ENCODE results near the gene RHOT2.

The RHOT2 gene

DNA sequence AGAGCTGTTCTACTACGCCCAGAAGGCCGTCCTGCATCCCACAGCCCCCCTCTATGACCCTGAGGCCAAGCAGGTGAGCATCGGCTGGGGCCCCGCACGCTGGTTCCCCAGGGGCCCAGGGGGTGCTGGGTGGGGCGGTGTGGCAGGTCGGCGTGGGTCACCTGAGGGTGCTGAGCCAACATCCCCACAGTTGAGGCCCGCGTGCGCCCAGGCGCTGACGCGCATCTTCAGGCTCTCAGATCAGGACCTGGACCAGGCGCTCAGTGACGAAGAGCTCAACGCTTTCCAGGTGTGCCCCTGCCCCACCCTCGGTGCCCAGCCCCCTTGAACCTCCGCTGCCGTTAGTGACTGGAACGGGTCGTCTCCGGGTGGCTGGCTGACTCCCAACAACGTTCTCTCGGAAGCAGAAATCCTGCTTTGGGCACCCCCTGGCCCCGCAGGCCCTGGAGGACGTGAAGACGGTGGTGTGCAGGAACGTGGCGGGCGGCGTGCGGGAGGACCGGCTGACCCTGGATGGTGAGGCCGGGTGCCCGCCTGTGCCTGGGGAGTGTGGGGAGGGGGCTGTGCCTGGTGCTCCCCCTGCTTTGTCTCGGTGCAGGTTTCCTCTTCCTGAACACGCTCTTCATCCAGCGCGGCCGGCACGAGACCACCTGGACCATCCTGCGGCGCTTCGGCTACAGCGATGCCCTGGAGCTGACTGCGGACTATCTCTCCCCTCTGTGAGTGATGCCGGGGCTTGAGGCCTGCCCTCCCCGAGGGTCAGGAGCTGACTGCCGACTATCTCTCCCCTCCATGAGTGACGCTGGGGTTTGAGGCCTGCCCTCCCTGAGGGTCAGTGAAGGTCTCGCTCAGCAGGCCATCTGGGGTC lies 2.8 kb downstream of the RHOT2 start:
- no peak for DNase-seq (ENCODE audit: low read depth)

DNA sequence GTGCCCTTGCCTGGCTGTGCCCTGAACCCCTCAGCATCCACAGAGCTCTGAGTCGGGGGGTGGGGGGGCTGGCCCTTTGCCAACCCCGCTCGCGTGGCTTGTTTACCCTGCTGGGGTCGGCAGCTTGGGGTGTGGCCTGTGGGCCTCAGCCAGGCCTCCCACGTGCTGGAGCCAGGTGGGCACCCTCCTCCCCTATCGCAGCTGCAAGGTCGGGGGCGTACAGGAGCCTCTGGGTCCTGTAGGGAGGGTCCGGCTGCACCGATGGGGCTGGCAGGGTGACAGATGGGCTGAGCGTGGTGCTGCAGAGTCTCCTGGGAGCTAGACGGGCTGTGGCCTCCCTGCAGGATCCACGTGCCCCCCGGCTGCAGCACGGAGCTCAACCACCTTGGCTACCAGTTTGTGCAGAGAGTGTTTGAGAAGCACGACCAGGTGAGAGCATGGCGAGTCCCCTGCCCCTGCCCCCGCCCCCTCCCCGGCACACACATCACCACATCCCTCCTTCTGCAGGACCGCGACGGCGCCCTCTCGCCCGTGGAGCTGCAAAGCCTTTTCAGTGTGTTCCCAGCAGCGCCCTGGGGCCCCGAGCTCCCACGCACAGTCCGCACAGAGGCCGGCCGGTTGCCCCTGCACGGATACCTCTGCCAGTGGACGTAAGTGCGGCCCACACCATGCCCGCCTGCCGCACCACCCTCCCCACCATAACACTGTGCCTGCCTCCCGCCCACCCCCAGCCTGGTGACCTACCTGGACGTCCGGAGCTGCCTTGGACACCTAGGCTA lies 3.6 kb downstream of the RHOT2 start:
- no peak for DNase-seq (ENCODE audit: low read depth)

DNA sequence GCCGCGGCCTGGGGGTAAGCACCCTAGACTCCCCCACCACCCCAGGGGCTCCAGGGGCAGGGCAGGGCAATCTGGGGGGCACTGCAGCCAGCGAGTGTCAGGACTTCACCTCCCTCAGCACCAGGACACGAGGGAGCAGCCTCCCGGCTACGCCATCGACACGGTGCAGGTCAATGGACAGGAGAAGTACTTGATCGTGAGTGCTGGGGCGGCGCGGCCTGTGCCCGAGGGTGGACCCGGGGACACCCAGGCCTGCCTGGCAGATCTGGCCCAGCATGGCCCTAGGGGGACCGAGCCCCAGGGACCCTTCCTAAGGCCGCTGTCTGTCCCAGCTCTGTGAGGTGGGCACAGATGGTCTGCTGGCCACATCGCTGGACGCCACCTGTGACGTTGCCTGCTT lies 4.4 kb downstream of the RHOT2 start:
- DNase-seq (ENCODE audit: low read depth) = no peak

DNA sequence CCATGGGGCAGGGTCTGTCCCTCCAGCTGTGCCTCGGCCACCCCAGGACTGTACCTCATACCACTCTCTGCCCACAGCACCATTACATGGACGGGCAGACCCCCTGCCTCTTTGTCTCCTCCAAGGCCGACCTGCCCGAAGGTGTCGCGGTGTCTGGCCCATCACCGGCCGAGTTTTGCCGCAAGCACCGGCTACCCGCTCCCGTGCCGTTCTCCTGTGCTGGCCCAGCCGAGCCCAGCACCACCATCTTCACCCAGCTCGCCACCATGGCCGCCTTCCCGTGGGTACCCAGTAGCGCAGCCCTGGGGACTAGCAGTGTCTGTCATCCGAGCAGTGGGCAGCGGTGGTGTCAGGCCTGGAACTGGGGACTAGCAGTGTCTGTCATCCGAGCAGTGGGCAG lies 4.9 kb downstream of the RHOT2 start:
- no peak for DNase-seq (ENCODE audit: low read depth)

DNA sequence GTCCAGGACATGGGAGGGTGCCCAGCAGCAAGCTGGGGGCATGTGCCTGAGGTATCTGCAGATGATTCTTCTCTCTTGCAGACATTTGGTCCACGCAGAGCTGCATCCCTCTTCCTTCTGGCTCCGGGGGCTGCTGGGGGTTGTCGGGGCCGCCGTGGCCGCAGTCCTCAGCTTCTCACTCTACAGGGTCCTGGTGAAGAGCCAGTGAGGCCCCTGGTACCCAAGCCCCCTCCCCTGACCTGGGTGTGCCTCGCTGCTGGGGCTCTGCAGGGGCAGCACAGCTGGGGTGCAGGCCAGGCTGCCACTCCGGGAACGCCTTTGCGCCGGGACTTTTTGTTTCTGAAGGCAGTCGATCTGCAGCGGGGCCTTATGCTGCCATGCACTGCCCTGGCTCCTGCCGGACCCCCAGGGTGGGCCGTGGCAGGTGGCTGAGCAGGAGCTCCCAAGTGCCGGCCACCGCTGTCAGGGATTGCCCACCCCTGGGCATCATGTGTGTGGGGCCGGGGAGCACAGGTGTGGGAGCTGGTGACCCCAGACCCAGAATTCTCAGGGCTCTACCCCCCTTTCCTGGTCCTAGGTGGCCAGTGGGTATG lies 5.6 kb downstream of the RHOT2 start:
- DNase-seq (ENCODE audit: low read depth) = no peak

DNA sequence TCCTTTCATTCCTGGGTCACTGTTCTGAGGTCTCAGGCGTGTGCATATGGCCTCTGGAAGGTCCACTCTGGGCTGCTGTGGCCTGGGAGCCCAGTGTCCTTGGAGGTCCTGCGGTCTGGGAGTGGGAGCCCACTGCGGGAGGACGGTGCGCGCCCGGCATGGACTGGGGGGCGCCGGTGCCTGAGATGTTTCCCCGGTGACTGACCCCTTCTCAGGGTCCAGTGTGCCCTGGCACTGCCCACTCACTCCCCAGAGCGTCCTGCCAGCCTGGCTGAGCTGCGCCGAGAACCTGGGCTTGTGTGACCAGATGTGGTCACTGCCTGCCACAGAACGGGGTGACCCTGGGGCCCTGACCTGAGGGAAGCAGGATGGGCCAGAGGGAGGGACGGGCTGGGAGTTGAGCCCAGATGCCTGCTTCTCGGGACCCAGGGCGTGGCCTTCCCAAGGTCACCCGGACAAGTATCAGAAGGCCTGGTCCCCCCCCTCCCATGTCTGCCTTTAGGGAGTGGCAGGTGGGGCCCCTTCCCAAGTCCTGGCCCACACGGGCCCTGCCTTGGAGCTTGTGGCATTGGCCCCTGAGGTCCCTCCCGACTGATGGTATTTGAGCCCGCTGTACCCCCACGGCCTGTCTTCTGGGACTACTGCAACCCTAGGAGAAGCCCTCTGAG lies 6.4 kb downstream of the RHOT2 start:
- DNase-seq (ENCODE audit: low read depth) = no peak

DNA sequence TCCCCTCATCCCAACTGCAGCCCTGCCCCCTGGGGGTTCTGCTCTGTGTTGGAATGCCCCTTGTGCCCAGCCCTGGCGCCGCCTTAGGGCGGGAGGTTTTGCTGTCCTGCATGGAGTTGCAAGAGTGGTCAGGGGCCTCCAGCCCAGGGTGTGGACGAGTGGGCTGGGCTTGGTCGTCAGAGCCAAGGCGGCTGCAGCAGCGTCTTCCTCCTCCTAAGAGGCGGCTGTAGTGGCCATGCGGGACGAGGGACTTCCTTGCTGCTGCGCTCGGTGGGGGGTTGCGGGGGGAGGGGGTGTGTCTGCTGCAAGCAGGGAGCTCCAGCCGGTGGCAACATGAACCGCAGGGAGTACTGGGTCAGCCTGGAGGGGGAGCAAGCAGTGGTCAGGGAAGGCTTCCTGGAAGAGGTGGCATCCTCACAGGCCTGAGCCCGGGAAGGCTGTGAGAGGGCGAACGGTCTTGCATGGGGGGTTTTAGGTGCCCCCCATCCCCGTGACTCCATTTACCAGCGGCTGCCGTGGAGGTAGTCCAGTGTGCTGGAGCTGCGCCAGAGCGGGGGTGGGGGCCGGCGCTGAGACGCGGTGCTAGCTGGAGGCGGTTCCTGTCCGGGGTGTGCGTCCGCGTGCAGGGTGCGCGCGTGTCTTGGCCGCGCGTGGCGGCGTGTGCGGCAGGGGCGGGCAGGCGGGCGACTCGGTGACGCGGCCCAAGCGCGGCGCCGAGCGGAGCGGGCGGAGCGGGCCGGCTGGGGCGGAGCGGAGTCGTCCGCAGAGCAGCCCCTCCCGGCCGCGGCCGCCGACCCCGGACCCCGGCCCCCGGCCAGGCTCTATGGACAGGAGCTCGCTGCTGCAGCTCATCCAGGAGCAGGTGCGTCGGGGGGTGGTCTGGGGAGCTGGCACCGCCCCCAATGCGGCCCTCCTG lies 7.3 kb downstream of the RHOT2 start, which contains the start of gene RHBDL1:
RHBDL1 (plus strand) TSS at position 704 of the 916 bp plus-strand sequence; CDS start at position 824, 120 bp downstream.
- no peak for DNase-seq (ENCODE audit: low read depth)

DNA sequence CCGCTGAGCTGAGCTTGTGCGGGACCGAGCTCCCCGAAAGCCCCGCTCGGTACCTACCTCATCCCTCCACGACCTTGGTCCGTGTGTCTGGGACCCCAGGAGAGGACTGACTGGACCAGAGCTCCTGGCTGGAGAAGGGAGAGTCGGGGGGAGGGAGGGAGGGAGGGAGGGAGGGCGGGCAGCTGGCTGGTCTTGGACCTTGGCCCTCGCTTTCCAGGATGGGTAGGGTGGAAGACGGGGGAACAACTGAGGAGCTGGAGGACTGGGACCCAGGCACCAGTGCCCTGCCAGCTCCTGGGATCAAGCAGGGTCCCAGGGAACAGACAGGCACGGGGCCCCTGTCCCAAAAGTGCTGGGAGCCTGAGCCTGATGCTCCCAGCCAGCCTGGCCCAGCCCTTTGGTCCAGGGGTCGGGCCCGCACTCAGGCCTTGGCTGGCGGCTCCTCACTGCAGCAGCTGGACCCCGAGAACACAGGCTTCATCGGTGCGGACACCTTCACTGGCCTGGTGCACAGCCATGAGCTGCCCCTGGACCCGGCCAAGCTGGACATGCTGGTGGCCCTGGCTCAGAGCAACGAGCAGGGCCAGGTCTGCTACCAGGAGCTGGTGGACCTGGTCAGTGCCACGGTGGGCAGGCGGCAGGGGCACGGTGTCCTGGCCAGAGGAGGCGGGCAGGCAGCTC lies 8.1 kb downstream of the RHOT2 start:
- DNase-seq (ENCODE audit: low read depth) = no peak

DNA sequence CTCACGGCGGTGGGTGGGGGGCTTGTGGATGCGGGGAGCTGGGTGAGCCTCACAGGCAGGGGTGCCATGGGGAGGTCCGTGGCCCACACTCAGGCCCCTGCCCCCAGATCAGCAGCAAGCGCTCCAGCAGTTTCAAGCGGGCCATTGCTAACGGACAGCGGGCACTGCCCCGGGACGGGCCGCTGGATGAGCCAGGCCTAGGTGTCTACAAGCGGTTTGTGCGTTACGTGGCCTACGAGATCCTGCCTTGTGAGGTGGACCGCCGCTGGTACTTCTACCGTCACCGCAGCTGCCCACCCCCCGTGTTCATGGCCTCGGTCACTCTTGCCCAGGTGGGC lies 8.6 kb downstream of the RHOT2 start:
- DNase-seq (ENCODE audit: low read depth) = no peak

DNA sequence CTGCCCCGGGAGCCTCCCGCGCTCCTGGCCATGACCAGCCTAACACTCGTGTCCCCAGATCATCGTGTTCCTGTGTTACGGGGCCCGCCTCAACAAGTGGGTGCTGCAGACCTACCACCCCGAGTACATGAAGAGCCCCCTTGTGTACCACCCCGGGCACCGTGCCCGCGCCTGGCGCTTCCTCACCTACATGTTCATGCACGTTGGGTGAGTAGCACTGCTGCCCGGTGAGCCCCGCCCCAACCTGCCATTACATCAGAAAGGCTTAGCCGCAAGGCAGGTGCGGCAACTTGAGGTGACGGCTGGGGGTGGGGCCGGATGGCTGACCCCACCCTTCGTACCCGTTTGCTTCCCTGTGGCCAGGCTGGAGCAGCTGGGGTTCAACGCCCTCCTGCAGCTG lies 9.0 kb downstream of the RHOT2 start:
- no peak for DNase-seq (ENCODE audit: low read depth)

DNA sequence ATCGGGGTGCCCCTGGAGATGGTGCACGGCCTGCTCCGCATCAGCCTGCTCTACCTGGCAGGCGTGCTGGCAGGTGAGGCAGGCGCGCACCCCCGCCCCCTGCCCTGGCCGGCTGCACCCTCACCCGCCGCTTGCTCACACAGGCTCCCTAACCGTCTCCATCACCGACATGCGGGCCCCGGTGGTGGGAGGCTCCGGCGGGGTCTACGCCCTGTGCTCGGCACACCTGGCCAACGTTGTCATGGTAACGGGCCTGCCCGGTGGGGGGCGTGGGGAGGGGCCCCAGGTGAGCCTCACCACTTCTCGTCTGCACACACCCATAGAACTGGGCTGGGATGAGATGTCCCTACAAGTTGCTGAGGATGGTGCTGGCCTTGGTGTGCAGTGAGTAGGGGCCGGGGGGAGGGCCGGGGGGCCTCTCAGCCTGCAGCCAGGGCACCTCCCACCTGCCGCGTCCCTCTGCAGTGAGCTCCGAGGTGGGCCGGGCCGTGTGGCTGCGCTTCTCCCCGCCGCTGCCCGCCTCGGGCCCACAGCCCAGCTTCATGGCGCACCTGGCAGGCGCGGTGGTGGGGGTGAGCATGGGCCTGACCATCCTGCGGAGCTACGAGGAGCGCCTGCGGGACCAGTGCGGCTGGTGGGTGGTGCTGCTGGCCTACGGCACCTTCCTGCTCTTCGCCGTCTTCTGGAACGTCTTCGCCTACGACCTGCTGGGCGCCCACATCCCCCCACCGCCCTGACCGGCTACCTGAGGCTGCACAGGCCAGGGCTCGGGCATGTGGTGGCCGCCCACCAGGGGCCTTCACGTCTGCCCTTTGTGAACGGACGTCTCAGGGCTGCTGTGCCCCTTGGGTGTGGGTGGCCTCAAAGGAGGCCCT lies 9.6 kb downstream of the RHOT2 start:
- DNase-seq (ENCODE audit: low read depth) = no peak

DNA sequence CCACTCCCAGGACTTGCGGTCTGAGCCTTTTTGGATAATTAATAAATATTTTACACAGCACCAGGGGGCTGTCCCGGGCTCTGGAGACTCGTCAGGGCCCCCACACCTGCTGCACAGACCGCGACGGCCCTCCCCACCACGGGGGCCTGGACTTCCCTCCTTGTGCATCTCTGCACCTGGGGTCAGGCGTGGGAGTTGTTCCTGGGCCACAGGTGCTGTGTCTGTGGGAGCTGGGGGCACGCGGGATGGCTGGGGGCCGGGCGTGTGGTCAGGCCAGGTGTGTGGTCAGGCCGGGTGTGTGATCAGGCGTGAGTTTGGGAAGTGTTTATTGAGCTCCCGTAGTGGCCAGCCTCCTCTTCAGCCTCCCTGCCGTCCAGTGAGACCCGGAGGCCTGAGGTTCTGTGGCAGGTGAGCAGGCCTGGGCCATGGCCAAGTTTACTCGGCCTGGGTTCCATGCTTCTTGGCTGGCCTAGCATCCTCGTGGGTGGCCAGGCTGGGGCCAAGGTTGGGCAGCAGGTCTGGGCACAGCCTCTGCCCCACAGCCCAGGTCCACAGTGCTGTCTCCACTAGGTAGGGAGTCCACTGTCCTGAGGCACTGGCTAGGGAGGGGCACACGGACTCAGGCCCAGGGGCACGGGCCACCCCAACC lies 10.4 kb downstream of the RHOT2 start:
- no peak for DNase-seq (ENCODE audit: low read depth)

DNA sequence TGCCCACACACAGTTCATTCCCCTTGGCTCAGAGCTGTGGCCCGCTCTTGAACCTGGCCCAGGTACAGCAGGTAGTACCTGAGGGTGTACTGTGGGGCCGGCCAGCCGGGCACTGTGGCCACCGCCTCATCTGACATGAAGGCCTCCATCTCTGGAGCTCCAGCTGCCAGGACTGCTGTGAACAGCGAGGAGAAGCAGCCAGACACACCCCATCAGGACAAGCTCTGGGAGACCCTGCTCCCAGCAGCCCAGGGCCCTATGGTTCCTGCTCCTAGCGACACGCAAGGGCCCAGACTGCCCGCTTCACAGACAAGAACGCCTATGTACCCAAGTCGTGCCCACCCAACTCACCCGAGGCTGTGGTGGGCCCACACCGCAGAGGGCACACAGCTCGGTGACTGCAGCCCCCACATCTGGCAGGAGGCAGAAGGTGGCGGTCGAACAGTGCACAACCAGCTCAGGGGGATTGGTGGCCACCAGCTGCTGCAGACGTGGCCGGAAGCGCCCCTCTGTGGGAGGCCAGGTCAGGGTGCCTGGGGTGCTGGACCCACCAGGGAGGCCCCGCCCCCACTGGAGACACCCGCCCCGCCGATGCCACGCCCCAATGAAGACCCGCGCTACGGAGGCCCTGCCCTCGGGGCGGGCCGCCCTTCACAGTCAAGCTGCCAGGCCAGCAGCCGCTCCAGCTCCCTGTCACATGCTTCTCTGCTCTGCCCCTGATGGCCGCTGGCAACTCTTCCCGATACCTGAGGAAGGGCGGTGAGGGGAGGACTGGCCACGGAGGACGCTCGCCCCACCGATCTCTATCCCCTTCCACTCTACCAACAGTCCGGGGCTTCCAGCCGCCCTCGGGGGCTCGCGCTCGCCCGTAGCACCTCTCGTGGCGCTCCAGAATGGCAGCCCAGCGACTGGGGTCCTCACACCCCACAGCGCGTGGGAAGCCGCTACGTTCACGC lies 11.2 kb downstream of the RHOT2 start:
- peak; percentile 67 for DNase-seq (ENCODE audit: low read depth)

DNA sequence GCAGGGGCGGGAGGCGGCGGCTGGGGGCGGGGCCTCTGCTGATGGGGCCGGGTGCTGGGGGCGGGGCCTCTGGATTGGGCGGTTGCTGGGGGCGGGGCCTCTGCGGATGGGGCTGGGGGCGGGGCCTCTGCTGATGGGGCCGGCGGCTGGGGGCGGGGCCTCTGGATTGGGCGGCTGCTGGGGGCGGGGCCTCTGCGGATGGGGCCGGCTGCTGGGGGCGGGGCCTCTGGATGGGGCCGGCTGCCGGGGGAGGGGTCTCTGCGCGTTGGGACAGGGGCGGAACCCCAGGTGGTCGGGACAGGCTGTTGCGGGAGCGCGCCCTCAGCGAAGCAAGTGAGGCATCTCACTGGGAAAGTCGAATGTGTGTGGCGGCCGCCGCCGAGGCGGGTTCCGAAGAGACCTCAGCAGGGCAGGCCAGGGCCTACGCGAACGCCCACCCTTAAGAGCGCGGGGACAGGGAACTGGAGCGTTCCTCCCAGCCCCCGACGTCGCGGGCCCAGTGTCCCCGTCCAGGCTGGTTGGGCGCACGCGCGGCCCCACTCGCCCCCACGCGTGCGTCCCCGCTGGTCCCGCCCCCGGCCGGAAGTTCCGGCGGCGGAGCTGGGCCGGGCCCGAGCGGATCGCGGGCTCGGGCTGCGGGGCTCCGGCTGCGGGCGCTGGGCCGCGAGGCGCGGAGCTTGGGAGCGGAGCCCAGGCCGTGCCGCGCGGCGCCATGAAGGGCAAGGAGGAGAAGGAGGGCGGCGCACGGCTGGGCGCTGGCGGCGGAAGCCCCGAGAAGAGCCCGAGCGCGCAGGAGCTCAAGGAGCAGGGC lies 12.1 kb downstream of the RHOT2 start, which contains the start of gene STUB1:
STUB1 (plus strand) TSS at position 597 of the 811 bp plus-strand sequence; CDS start at position 713, 116 bp downstream.
- DNase-seq (ENCODE audit: low read depth) = no peak

DNA sequence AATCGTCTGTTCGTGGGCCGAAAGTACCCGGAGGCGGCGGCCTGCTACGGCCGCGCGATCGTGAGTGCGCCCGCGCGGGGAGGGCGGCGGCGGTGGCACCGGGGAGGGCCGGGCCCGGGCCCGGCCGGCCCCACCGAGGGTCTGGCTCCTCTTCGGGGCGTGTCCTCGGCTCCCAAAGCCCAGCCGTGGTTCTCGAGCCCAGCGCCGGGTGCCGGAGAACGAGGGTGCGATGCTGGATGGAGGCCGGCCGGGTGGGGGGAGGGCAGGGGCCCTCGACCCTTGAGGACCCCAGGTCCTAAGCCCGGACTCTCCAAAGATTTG lies 12.7 kb downstream of the RHOT2 start:
- no peak for DNase-seq (ENCODE audit: low read depth)

DNA sequence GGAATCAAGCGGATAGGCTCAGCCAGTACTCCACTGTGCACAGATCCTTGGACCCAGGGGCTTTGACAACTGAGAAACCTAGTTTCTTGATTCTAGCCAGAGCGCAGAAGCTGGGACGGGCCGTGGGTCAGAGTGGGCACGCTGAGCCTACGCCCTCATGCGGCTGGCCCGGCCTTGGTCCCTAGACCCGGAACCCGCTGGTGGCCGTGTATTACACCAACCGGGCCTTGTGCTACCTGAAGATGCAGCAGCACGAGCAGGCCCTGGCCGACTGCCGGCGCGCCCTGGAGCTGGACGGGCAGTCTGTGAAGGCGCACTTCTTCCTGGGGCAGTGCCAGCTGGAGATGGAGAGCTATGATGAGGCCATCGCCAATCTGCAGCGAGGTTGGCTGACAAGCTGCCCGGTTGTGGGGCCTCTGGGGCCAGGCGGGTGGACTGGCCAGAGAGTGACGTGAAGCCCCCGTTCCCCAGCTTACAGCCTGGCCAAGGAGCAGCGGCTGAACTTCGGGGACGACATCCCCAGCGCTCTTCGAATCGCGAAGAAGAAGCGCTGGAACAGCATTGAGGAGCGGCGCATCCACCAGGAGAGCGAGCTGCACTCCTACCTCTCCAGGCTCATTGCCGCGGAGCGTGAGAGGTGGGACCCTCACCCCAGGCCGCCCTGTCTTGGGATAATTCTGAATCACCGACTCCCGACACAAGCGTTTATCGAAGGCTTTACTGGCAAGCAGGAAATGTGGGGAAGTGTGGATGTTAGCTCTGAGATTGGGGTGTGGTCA lies 13.2 kb downstream of the RHOT2 start:
- no peak for DNase-seq (ENCODE audit: low read depth)

All from CMK (cell line).